HT1080 (cell line): Measurements from ENCODE around the gene MYMX. TPM values are rescaled to one million over a fixed set of nuclear protein-coding genes. Genes with fewer than 3 reads are reported as not detected.
A peak's percentile ranks its signal among the peaks of the same experiment; 100 is the strongest.

Experiments
- DNase-seq: peaks from one replicate; pipeline ENCODE4 v3.0.0-alpha.2; 2015; ENCODE audit warnings: low read depth
- total RNA-seq: library from RNA; depleted of rRNA; stranded (reverse); fragments of >200 nt; shearing (Covaris generic); gene quantifications from 2 replicates; pipeline ENCODE4 v1.2.3, GENCODE V29; 2014

MYMX gene
- total RNA-seq, 1 experiment from 2014 or later: not detected

- DNase-seq: no peak
Observed at GRCh38 chr6:44249082-44249748, 32.5 kb downstream of the MYMX start.

GRCh38 chr6:44250067-44250717, 33.5 kb downstream of the MYMX start:
- no peak for DNase-seq

GRCh38 chr6:44250718-44251123, 34.0 kb downstream of the MYMX start:
- DNase-seq: no peak

GRCh38 chr6:44251576-44252524, 35.1 kb downstream of the MYMX start:
- no peak for DNase-seq

GRCh38 chr6:44253307-44254101, 36.8 kb downstream of the MYMX start:
- DNase-seq: no peak

- DNase-seq: peak; percentile 48
Observed at GRCh38 chr6:44254191-44255104, 37.7 kb downstream of the MYMX start.

- no peak for DNase-seq
Observed at GRCh38 chr6:44255105-44255808, 38.5 kb downstream of the MYMX start.

GRCh38 chr6:44255871-44256774, 39.4 kb downstream of the MYMX start:
- no peak for DNase-seq

GRCh38 chr6:44256775-44257024, 40.0 kb downstream of the MYMX start:
- no peak for DNase-seq

GRCh38 chr6:44257025-44257752, 40.5 kb downstream of the MYMX start, which contains the start of gene SLC35B2:
Gene SLC35B2, minus strand, starts transcription at chr6:44257528. Its CDS starts 118 bp downstream, at chr6:44257410.
- peak; percentile 81 for DNase-seq

- DNase-seq: no peak
Observed at GRCh38 chr6:44257753-44258324, 41.1 kb downstream of the MYMX start.

- DNase-seq: no peak
Observed at GRCh38 chr6:44258325-44258863, 41.7 kb downstream of the MYMX start.

GRCh38 chr6:44258921-44259320, 42.2 kb downstream of the MYMX start:
- no peak for DNase-seq

- DNase-seq: no peak
Observed at GRCh38 chr6:44260011-44260410, 43.3 kb downstream of the MYMX start.

- no peak for DNase-seq
Observed at GRCh38 chr6:44260451-44261297, 43.9 kb downstream of the MYMX start.

GRCh38 chr6:44261581-44261980, 44.9 kb downstream of the MYMX start:
- DNase-seq: no peak
